ENCODE data around the gene FURIN.
"Not testable (repeated sequence)": the region's sequence is repeated elsewhere in the genome, so short reads cannot be mapped to it uniquely, and the experiment has no call there.

The FURIN gene

GRCh38 chr15:90869601-90870353 is 1.4 kb downstream of the FURIN start:
- no peak for DNase-seq (ENCODE audit: low read depth in 2 of 3, low spot score in 2 of 3)

DNA sequence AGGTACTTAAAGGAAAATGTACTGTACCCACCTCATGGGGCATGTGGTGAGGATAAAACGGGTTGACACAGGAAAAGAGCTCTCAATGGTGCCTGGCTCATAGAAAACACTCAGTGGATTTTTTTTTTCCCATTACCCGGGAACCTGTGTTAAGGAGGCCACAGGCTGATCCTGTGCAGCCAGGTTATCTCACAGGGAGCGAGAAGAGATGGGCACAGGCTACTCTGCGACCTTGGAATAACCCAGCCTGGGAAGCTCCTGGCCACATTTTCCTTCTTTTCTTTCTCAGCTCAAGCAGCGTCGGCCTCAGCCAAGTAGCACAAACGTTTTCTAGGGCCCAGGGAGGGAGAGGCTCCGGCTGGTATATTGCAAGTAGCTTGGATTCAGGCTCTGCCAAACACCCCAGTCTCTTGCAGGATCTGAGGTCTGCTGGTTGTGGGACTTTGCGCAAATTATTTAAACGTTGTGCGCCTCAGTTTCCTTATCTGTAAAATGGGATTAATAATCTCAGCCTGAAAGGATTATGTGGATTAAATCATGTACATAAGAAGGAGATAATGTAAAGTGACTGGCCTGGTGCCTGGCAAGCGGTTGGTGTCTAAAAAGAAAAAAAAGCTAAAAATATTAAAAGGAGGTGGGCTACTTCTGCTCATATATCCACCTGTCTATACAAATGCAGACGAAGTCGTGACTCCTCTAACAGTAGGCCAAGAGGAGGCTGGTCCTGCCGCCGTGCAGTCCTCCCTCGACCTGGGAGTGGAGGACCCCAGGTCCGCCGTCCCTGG is 2.2 kb downstream of the FURIN start:
- DNase-seq (ENCODE audit: low read depth in 2 of 3, low spot score in 2 of 3), result no peak

DNA sequence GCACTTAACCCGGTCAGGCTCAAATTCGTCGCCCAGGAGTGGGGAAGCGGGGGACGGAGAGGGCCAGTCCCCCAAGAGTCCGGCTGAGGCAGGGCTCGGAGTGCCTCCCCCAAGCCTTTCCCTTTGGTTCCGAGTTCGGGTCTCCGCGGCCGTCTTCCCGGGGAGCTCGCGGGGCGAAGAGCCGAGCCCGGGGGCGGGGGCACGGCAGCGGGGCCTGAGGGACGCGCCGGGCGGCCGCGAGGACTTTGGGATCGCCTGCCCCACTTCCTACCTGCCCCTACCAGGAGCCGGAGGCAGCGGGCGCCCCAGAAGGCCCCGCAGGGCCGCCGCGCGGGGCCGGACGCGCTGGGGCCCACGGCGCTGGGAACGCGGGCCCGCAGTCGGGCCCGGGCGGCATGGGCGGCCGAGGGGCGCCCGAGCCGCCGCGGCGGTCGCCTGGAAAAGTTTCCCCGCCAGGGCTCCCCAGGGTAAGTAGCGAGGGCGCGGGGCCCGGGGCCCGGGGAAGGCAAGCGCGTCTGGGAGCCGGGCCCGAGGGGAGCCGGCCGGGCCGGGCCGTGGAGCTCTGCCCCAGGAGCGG is 2.8 kb downstream of the FURIN start:
- DNase-seq (ENCODE audit: low read depth in 2 of 3, low spot score in 2 of 3), result no peak

- no peak for DNase-seq (ENCODE audit: low read depth in 2 of 3, low spot score in 2 of 3)
These were observed 3.5 kb downstream of the FURIN start for GRCh38 chr15:90871716-90872485.

DNA sequence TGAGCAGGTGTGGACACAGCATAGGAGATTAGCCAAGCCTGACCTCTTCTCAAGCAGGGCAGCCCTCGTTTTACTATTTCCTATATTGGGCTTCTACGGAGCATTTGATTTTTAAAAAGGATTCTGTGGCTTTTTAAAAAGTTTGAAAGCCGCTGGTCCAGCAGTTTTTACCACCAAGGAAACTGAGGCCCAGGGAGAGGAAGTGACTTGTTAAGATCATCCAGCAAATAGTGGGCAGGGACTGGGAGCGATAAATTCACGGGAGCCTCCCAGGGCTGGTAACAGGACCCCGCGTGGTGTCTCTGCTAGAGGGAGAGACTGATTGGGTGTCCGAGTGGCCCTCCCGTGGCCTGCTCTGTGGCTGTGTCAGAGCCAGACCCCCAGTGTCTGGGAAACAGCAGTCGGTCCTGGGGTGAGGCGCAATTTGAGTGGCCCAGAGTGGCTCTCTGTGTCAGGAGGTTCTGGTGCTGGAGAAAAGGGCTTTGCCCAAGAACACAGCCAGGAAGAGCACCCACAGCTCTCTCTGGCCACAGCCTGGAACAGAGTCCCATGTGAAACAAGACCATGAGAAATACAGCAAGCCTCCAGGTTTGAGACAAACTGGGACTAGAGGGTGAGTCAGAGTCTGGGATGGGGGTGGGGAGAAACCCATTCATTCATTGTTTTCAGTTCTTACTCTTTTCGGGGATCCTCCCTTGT is 4.2 kb downstream of the FURIN start:
- DNase-seq (ENCODE audit: low read depth in 2 of 3, low spot score in 2 of 3), result no peak

GRCh38 chr15:90873488-90873997 is 5.2 kb downstream of the FURIN start:
- DNase-seq (ENCODE audit: low read depth in 2 of 3, low spot score in 2 of 3), result no peak

GRCh38 chr15:90873998-90874605 is 5.7 kb downstream of the FURIN start:
- no peak for DNase-seq (ENCODE audit: low read depth in 2 of 3, low spot score in 2 of 3)

DNA sequence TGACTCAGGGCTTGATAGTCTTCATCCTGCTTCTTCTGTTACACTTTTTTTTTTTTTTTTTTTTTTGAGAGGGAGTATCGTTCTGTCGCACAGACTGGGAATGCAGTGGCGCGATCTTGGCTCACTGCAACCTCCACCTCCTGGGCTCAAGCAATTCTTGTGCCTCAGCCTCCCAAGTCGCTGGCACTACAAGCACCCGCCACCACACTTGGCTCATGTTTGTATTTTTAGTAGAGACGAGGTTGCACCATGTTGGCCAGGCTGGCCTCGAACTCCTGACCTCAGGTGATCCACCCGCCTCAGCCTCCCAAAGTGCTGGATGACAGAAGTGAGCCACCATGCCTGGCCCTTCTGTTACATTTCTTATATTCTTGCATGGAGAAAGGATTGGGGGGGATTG is 6.6 kb downstream of the FURIN start:
- DNase-seq (ENCODE audit: low read depth in 2 of 3, low spot score in 2 of 3), result not testable (repeated sequence)

GRCh38 chr15:90875549-90875981 is 7.2 kb downstream of the FURIN start:
- DNase-seq (ENCODE audit: low read depth in 2 of 3, low spot score in 2 of 3), result no peak

- DNase-seq (ENCODE audit: low read depth in 2 of 3, low spot score in 2 of 3), result no peak
These were observed 7.7 kb downstream of the FURIN start for GRCh38 chr15:90876046-90876445.

GRCh38 chr15:90876512-90877170 is 8.3 kb downstream of the FURIN start:
- DNase-seq (ENCODE audit: low read depth in 2 of 3, low spot score in 2 of 3), result no peak

- no peak for DNase-seq (ENCODE audit: low read depth in 2 of 3, low spot score in 2 of 3)
These were observed 8.9 kb downstream of the FURIN start for GRCh38 chr15:90877315-90877714.

DNA sequence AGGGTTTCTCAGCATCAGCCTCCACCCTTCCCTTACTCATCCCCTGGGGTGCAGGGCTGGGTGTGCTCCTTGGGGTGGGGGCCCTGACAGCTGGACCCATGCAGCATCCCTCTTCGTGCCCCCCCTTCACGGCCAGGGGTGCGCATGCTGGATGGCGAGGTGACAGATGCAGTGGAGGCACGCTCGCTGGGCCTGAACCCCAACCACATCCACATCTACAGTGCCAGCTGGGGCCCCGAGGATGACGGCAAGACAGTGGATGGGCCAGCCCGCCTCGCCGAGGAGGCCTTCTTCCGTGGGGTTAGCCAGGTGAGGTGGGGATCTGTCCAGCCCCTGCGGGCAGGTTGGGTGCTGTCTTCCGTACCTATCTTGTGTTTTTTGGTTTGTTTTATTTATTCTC is 9.6 kb downstream of the FURIN start:
- no peak for DNase-seq (ENCODE audit: low read depth in 2 of 3, low spot score in 2 of 3)

DNA sequence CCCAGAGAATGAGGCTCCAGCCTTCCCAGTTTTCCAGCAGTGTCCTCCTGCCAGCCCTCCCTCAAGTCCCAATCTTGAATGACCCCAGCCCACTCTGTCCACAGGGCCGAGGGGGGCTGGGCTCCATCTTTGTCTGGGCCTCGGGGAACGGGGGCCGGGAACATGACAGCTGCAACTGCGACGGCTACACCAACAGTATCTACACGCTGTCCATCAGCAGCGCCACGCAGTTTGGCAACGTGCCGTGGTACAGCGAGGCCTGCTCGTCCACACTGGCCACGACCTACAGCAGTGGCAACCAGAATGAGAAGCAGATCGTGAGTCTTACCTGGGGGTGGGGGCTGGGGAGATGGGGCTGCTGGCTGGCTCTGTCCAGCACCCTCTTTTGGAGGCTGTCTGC is 10.3 kb downstream of the FURIN start:
- no peak for DNase-seq (ENCODE audit: low read depth in 2 of 3, low spot score in 2 of 3)

DNA sequence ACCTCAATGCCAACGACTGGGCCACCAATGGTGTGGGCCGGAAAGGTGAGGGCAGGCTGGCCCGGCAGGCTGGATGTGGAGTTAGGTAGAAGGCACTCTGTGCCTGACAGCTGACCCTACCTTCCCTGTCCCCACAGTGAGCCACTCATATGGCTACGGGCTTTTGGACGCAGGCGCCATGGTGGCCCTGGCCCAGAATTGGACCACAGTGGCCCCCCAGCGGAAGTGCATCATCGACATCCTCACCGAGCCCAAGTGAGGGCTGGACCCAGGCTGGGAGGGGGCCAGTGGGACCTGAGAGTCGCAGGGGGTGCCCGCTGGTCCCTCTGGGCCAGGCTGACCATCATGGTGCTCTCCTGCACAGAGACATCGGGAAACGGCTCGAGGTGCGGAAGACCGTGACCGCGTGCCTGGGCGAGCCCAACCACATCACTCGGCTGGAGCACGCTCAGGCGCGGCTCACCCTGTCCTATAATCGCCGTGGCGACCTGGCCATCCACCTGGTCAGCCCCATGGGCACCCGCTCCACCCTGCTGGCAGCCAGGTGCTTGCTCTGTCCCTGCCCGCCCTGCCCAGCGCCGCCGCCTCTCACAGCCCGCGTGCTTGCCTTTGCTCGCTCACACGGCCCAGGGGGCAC is 11.5 kb downstream of the FURIN start:
- DNase-seq (ENCODE audit: low read depth in 2 of 3, low spot score in 2 of 3), result no peak

- no peak for DNase-seq (ENCODE audit: low read depth in 2 of 3, low spot score in 2 of 3)
These were observed 12.2 kb downstream of the FURIN start for GRCh38 chr15:90880381-90881145.

GRCh38 chr15:90881181-90881977 is 13.0 kb downstream of the FURIN start:
- DNase-seq (ENCODE audit: low read depth in 2 of 3, low spot score in 2 of 3), result no peak
